ENCODE measurements around the gene CPAMD8. TPM values are rescaled to one million over a fixed set of nuclear protein-coding genes. Genes with fewer than 3 reads are reported as not detected.
A peak's percentile ranks its signal among the peaks of the same experiment; 100 is the strongest.

CPAMD8 gene
- total and polyA plus RNA-seq, 9 of the 15 experiments (the other 6 are each of a cell fraction or from before 2014, with no cell fraction given), result 0.20 to 2.1 (median 1.3) TPM

GRCh38 chr19:16888629-16889365, 137.8 kb downstream of the CPAMD8 start, which contains the start of gene F2RL3 (continued):
- TF ChIP-seq BRCA1 (IDR thresholded peaks at IDR 0.05) (no peak), BRCA1 (CRISPR knock-in tag; IDR thresholded peaks at IDR 0.05) (no peak), ZEB2 (IDR thresholded peaks at IDR 0.05) (0 out of 2 replicates have a peak, but pooled peaks have one; percentile 16), KDM5B (IDR thresholded peaks at IDR 0.05; ENCODE audit: insufficient replicate concordance, low read depth, low read length) (peak; percentile 23), POLR2G (IDR thresholded peaks at IDR 0.05; ENCODE audit: low read depth, low read length) (peak; percentile 84), HDAC1 (IDR thresholded peaks at IDR 0.05) (peak in 1 of 2 experiments; percentile 68; a peak in 2 of 4 replicates), RBFOX2 (IDR thresholded peaks at IDR 0.05; ENCODE audit: low read depth, low read length) (peak; percentile 78), ZNF431 (CRISPR knock-in tag; IDR thresholded peaks at IDR 0.05) (no peak), ZNF277 (CRISPR knock-in tag; IDR thresholded peaks at IDR 0.05; ENCODE audit: borderline replicate concordance) (no peak), CC2D1A (IDR thresholded peaks at IDR 0.05) (no peak), KAT2B (IDR thresholded peaks at IDR 0.05; ENCODE audit: low read depth, low read length) (no peak), RNF2 (IDR thresholded peaks at IDR 0.05) (no peak; the same call in 1 of the 2 replicates), SIX5 (IDR thresholded peaks at IDR 0.05; ENCODE audit: borderline replicate concordance in 1 of 2, insufficient read depth in 1 of 2, low read depth in 1 of 2, low read length in 2 of 2) (no peak), ZNF707 (CRISPR knock-in tag; conservative IDR thresholded peaks at IDR 0.05) (no peak), ZBTB8A (IDR thresholded peaks at IDR 0.05; ENCODE audit: partially characterized antibody) (no peak)
- TF ChIP-seq, protein P1, sequence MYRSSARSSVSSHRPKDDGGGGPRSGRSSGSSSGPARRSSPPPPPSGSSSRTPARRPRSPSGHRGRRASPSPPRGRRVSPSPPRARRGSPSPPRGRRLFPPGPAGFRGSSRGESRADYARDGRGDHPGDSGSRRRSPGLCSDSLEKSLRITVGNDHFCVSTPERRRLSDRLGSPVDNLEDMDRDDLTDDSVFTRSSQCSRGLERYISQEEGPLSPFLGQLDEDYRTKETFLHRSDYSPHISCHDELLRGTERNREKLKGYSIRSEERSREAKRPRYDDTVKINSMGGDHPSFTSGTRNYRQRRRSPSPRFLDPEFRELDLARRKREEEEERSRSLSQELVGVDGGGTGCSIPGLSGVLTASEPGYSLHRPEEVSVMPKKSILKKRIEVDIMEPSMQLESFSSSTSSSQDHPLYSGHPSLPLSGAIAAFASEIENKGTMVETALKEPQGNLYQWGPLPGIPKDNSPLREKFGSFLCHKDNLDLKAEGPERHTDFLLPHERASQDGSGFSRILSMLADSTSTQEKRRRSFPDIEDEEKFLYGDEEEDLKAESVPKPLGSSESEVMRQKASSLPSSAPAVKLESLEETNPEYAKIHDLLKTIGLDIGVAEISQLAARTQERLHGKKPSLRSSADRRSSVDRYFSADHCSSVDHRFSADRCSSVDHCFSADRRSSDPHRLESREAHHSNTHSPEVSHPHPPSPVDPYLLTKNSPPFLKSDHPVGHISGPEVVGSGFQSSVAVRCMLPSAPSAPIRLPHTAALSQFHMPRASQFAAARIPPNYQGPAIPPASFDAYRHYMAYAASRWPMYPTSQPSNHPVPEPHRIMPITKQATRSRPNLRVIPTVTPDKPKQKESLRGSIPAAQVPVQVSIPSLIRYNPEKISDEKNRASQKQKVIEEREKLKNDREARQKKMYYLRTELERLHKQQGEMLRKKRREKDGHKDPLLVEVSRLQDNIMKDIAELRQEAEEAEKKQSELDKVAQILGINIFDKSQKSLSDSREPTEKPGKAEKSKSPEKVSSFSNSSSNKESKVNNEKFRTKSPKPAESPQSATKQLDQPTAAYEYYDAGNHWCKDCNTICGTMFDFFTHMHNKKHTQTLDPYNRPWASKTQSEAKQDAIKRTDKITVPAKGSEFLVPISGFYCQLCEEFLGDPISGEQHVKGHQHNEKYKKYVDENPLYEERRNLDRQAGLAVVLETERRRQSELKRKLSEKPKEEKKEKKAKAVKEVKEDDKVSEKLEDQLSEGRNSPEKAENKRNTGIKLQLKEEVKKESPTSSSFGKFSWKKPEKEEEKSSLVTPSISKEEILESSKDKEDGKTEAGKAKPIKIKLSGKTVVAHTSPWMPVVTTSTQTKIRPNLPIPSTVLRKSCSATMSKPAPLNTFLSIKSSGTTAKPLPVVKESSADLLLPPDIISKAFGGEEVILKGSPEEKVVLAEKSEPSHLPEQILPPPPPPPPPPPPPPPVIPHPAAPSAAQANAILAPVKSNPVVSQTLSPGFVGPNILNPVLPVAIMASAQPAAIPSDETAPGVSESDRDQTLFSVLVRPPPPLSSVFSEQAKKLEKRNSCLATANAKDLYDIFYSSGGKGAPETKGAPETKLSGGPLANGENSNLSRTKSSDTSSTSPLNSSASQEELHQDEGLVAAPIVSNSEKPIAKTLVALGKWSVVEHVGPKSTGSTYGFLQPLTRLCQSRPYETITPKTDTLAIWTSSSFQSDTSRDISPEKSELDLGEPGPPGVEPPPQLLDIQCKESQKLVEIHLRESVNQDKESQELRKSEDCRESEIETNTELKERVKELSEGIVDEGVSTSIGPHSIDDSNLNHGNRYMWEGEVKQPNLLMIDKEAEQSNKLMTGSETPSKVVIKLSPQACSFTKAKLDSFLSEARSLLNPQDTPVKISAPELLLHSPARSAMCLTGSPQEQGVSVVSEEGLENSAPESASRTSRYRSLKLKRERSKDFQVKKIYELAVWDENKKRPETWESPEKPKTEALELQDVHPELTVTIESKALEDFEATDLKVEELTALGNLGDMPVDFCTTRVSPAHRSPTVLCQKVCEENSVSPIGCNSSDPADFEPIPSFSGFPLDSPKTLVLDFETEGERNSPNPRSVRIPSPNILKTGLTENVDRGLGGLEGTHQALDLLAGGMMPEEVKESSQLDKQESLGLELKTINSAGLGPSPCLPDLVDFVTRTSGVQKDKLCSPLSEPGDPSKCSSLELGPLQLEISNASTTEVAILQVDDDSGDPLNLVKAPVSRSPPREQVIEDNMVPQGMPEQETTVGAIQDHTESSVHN (IDR thresholded peaks at IDR 0.05; ENCODE audit: borderline replicate concordance in 1 of 2, low read depth in 1 of 2), result no peak
- TF ChIP-seq, protein P2, sequence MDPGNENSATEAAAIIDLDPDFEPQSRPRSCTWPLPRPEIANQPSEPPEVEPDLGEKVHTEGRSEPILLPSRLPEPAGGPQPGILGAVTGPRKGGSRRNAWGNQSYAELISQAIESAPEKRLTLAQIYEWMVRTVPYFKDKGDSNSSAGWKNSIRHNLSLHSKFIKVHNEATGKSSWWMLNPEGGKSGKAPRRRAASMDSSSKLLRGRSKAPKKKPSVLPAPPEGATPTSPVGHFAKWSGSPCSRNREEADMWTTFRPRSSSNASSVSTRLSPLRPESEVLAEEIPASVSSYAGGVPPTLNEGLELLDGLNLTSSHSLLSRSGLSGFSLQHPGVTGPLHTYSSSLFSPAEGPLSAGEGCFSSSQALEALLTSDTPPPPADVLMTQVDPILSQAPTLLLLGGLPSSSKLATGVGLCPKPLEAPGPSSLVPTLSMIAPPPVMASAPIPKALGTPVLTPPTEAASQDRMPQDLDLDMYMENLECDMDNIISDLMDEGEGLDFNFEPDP (CRISPR knock-in tag; IDR thresholded peaks at IDR 0.05), result no peak; the same call in 1 of the 2 replicates
